Lung (tissue), 12 donors: Measurements from ENCODE around the gene ZNF480. TPM values are rescaled to one million over a fixed set of nuclear protein-coding genes. Genes with fewer than 3 reads are reported as not detected.
"Not testable (repeated sequence)": the region's sequence is repeated elsewhere in the genome, so short reads cannot be mapped to it uniquely, and the experiment has no call there.

Experiments used
- ATAC-seq: fragments of 200-7000 bp; cut with Tn5 transposase; one replicate; pipeline ENCODE4 v1.9.1; 2020; ENCODE audit warnings: moderate number of reproducible peaks; ENCODE audit not compliant: insufficient read depth, low FRiP score
- DNase-seq, 3 donors: peaks; one replicate each; pipeline ENCODE4 v3.0.0-alpha.2; 2013 to 2017
- H3K27ac ChIP-seq, 2 donors: one replicate each; pipeline ENCODE4 v1.5.1; 2013; ENCODE audit warnings: mild to moderate bottlenecking in 2 of 2, moderate library complexity in 2 of 2, control low read depth in 1 of 2, inconsistent platforms in 1 of 2, low read depth in 1 of 2, low read length in 1 of 2
- H3K27me3 ChIP-seq, 3 donors: one replicate each; pipeline ENCODE4 v1.5.1; 2013; ENCODE audit warnings: low read length in 2 of 3; ENCODE audit not compliant: control insufficient read depth in 3 of 3, insufficient read depth in 3 of 3
- H3K36me3 ChIP-seq, 4 donors: one replicate each; pipeline ENCODE4 v1.5.1; 2013; ENCODE audit warnings: low read length in 4 of 4, mild to moderate bottlenecking in 1 of 4, moderate library complexity in 1 of 4; ENCODE audit not compliant: control insufficient read depth in 4 of 4, insufficient read depth in 4 of 4
- H3K4me1 ChIP-seq, 5 donors: one replicate each; pipeline ENCODE4 v1.5.1; 2013; ENCODE audit warnings: low read length in 5 of 5, mild to moderate bottlenecking in 2 of 5, moderate library complexity in 1 of 5; ENCODE audit not compliant: control insufficient read depth in 5 of 5, insufficient read depth in 5 of 5
- H3K4me3 ChIP-seq: one replicate; pipeline ENCODE4 v1.5.1; 2013; ENCODE audit warnings: mild to moderate bottlenecking, control low read depth, moderate library complexity
- H3K9ac ChIP-seq, 2 donors: one replicate each; pipeline ENCODE4 v1.5.1; 2013; ENCODE audit warnings: low read length in 2 of 2, control low read depth in 1 of 2; ENCODE audit not compliant: insufficient read depth in 1 of 2
- H3K9me3 ChIP-seq, 4 donors: one replicate each; pipeline ENCODE4 v1.5.1; 2013; ENCODE audit warnings: low read length in 3 of 4, mild to moderate bottlenecking in 1 of 4, moderate library complexity in 1 of 4; ENCODE audit not compliant: control insufficient read depth in 4 of 4, insufficient read depth in 3 of 4
- WGBS, 2 donors: extraction: QIAGEN DNeasy Blood & Tissue Kit; methylation state at CpG; one replicate each; pipeline ENCODE4 v1.1.7; 2013; 5-methylcytosine and 5-hydroxymethylcytosine counted together
- polyA plus RNA-seq, 2 donors: library from polyadenylated mRNA; stranded (reverse); fragments of 200-250 nt; gene quantifications; one replicate each; pipeline ENCODE4 v1.2.1, GENCODE V29; 2013
- total RNA-seq, 2 donors: library from RNA; depleted of rRNA in 1 of 2; stranded (reverse); fragments of >200 nt in 1 of 2; gene quantifications; one replicate each; pipeline ENCODE4 v1.2.1, GENCODE V29; 2014 to 2021
- TF ChIP-seq, protein P1 (sequence below): IDR thresholded peaks from 2 replicates; pipeline ENCODE4 v1.5.1; 2012; ENCODE audit warnings: mild to moderate bottlenecking; ENCODE audit errors: control extremely low read depth, extremely low read depth
- donor health status: control.
- donor health status: control.
- donor health status: Bipolar disorder and iron deficiency.
- donor health status: healthy.
- donor health status: DM: yes; HTN: yes; CAD: no.

ZNF480 gene
- total and polyA plus RNA-seq, 4 donors = 3.5 to 10.9 (median 9.6) TPM

DNA sequence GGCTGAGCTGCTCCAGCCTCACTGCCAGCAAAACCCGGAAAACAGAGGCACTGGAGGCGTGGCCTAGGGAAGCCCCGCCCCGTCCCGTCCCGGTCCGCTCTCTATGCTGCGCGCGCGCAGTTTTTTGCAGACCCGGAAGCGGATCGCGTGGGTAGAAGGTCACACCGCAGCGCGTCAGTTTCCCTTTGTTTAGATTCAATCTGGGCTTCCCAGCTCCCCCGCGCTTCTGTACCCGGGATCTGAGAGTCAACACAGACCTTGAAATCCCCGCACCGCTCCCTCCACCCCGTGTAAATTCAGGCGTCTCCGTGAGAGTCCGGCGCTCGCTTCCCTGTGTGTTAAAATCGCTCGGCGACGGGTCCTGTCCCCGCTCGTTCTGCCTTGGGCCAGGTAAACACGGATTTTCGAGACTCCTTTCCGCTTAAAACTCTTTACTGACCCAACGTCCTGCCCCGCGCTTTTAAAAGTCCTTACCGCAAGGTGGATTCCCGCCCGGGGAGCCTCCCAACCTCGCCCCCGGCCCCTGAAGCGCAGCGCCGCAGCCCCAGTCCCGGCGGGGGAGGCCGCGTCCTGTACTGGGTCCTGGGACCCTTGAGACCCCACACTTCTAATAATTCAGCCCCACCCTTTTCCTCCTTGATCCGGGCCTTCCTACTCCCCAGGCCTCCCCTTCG is 39.3 kb downstream of the ZNF480 start, which contains the start of gene ZNF610:
ZNF610 (plus strand) TSS at position 127 of the 674 bp plus-strand sequence. CDS start 12,930 bp downstream, outside the sequence.
- Histone ChIP-seq H3K27me3 (no peaks in the 10 kb centered on the region), H3K36me3 (peaks cover 0 to 2% (median 0%) of the 10 kb centered on the region in 4 donors), H3K9ac (peak within 1 kb of the TSS; percentile 89 to 90), H3K27ac (peak within 1 kb of the TSS; percentile 79 to 92), H3K9me3 (peaks cover 0 to 34% (median 15%) of the 10 kb centered on the region in 4 donors), H3K4me3 (peak within 1 kb of the TSS; percentile 73), H3K4me1 (peaks cover 0 to 9% (median 2%) of the 10 kb centered on the region in 5 donors)
- peak; percentile 96 for ATAC-seq
- TF ChIP-seq, protein P1, sequence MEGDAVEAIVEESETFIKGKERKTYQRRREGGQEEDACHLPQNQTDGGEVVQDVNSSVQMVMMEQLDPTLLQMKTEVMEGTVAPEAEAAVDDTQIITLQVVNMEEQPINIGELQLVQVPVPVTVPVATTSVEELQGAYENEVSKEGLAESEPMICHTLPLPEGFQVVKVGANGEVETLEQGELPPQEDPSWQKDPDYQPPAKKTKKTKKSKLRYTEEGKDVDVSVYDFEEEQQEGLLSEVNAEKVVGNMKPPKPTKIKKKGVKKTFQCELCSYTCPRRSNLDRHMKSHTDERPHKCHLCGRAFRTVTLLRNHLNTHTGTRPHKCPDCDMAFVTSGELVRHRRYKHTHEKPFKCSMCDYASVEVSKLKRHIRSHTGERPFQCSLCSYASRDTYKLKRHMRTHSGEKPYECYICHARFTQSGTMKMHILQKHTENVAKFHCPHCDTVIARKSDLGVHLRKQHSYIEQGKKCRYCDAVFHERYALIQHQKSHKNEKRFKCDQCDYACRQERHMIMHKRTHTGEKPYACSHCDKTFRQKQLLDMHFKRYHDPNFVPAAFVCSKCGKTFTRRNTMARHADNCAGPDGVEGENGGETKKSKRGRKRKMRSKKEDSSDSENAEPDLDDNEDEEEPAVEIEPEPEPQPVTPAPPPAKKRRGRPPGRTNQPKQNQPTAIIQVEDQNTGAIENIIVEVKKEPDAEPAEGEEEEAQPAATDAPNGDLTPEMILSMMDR = no peak
- peak; percentile 91 to 93 (median 92) for DNase-seq
- 1% methylated on average over 55 of the region's 55 CpGs for WGBS, 2 donors

DNA sequence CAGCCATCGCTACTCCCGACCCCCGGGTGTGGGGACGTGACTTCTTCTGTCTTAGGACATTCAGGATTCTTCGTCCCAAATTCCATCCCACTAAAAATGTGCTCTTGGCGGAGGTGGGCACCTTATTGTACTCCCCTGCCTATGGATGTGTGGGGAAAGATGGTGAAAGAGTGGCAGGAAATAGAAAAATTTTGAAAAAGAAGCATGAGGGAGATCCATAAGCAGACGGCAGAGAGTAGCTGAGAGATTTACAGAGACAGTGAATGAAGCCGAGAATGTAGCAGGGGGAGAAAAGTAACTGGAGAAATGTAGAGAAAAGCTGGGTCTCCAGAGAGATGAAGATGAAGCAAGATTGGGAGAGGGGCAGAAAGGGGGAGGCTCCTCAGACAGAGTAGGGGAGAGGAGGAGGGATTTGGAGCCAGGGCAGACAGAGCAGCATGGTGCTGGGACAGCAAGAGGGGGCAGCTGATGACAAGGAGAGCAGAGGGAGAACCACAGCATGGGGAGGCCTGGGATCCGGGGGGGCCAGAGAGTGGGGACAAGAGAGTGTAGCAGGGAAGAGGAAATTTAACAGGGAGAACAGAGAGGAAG is 39.9 kb downstream of the ZNF480 start:
- Histone ChIP-seq H3K4me3 (peak overlapping the region; percentile 73), H3K27ac (peak overlapping the region; percentile 79 to 92), H3K4me1 (peaks cover 0 to 9% (median 2%) of the 10 kb centered on the region in 5 donors), H3K9ac (peak overlapping the region; percentile 89 to 90), H3K27me3 (no peaks in the 10 kb centered on the region), H3K9me3 (peaks cover 0 to 27% (median 11%) of the 10 kb centered on the region in 4 donors), H3K36me3 (peaks cover 0 to 2% (median 0%) of the 10 kb centered on the region in 4 donors)
- ATAC-seq (no peak), DNase-seq (peak; percentile 24 to 48 (median 33))
- TF ChIP-seq, protein P1 = no peak
- WGBS, 2 donors = 3% methylated on average over 9 of the region's 9 CpGs

DNA sequence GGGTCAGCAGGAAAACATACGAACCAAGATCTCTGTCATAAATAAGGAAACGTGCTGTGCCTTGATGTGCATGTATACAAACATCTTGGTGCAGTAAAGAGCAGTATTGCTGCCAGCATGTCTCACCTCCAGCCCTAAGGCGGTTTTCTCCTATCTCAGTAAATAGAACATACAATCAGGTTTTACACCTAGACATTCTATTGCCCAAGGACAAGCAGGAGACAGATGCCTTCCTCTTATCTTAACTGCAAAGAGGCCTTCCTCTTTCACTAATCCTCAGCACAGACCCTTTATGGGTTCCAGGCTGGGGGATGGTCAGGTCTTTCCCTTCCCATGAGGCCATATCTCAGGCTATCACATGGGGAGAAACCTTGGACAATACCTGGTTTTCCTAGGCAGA is 42.1 kb downstream of the ZNF480 start:
- H3K27me3 ChIP-seq, DNase-seq, H3K4me1 ChIP-seq, H3K9ac ChIP-seq, H3K27ac ChIP-seq, H3K4me3 ChIP-seq, H3K36me3 ChIP-seq, ATAC-seq: not testable (repeated sequence)
- H3K9me3 ChIP-seq = peaks cover 0 to 27% (median 2%) of the 10 kb centered on the region in 4 donors
- 86 to 89% methylated on average over 3 of the region's 3 CpGs for WGBS, 2 donors

DNA sequence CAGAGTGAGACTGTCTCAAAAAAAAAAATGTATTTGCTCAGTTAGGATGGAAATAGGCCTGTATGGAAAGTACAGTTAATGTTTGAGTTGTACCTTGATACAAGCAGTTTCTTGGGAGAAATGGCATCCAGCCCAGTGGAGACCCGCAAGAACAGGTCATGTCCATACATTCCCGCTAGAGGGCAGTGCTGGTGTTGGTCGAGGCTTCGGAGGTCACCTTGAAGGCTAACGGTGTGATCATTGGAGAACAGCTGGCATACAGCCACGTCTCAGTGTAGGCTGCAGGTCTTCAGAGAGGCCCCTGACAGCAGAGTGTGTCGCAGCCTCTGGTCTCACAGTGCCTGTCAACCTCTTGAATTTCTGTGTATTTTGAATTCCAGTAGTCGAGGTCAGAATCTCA is 46.6 kb downstream of the ZNF480 start:
- H3K9ac ChIP-seq = no peak overlapping the region
- no peak for ATAC-seq
- peak; percentile 67 to 80 (median 69) for DNase-seq
- WGBS, 2 donors = 27 to 29% methylated on average over 8 of the region's 8 CpGs
- no peak overlapping the region for H3K27ac ChIP-seq
- no peaks in the 10 kb centered on the region for H3K27me3 ChIP-seq
- H3K36me3 ChIP-seq = peaks cover 3 to 11% (median 6%) of the 10 kb centered on the region in 4 donors
- TF ChIP-seq, protein P1 = peak; percentile 24
- H3K9me3 ChIP-seq = peaks cover 0 to 17% (median 0%) of the 10 kb centered on the region in 4 donors
- H3K4me3 ChIP-seq = no peak overlapping the region
- peaks cover 0 to 2% (median 0%) of the 10 kb centered on the region in 5 donors for H3K4me1 ChIP-seq
